Caco-2 (cell line): Measurements from ENCODE around the gene CDH16. TPM values are rescaled to one million over a fixed set of nuclear protein-coding genes. Genes with fewer than 3 reads are reported as not detected.

ENCODE experiments used
- BruUV-seq: library from RNA; stranded (reverse); fragments of 400-500 nt; replicated peaks from 2 replicates; lab custom pipeline; 2021; lab: Mats Ljungman, UMichigan
- CTCF ChIA-PET: fragments of 300-600 bp; sonication (Branson Sonifier 250); formaldehyde crosslinking; loops from one replicate; lab custom pipeline; 2022; ENCODE audit warnings: antibody characterized with exemption; lab: Charles Lee
- POLR2A ChIA-PET: fragments of 300-600 bp; sonication (Branson Sonifier 250); formaldehyde crosslinking; loops from one replicate; lab custom pipeline; 2022; ENCODE audit warnings: antibody characterized with exemption; lab: Charles Lee
- DNase-seq, 2 experiments: peaks; one replicate each; pipeline versions ENCODE4 v3.0.0 to v3.0.0-alpha.2; 2020 to 2022
- H3K27me3 ChIP-seq: replicated peaks from 2 replicates; pipeline ENCODE4 v1.6.0; 2011; ENCODE audit warnings: low read length; ENCODE audit not compliant: control insufficient read depth, insufficient read depth
- H3K36me3 ChIP-seq: 2 replicates; pipeline ENCODE4 v1.5.1; 2011; ENCODE audit warnings: low read length; ENCODE audit not compliant: control insufficient read depth, insufficient read depth
- H3K4me1 ChIP-seq: fragments of 250-450 bp; sonication (Bioruptor Pico); 2 replicates; pipeline ENCODE4 v1.5.1; 2020; ENCODE audit warnings: mild to moderate bottlenecking
- H3K4me3 ChIP-seq: 2 replicates; pipeline ENCODE4 v1.5.1; 2011; ENCODE audit warnings: low read depth, mild to moderate bottlenecking, control low read depth, low read length
- H3K9me3 ChIP-seq: fragments of 250-450 bp; sonication (Bioruptor Pico); 2 replicates; pipeline ENCODE4 v1.5.1; 2020; ENCODE audit warnings: mild to moderate bottlenecking, moderate library complexity
- H3K27ac Mint-ChIP-seq: one replicate; pipeline ENCODE4 v1.8.0; 2022; ENCODE audit warnings: mixed read lengths; ENCODE audit not compliant: unreplicated experiment
- H3K27me3 Mint-ChIP-seq: one replicate; pipeline ENCODE4 v1.8.0; 2022; ENCODE audit warnings: mixed read lengths; ENCODE audit not compliant: insufficient read depth, unreplicated experiment
- H3K36me3 Mint-ChIP-seq: one replicate; pipeline ENCODE4 v1.8.0; 2022; ENCODE audit warnings: mild to moderate bottlenecking, mixed read lengths; ENCODE audit not compliant: insufficient read depth, unreplicated experiment
- H3K4me1 Mint-ChIP-seq: one replicate; pipeline ENCODE4 v1.8.0; 2022; ENCODE audit warnings: low read depth, mixed read lengths; ENCODE audit not compliant: unreplicated experiment
- H3K4me3 Mint-ChIP-seq: one replicate; pipeline ENCODE4 v1.8.0; 2022; ENCODE audit warnings: mild to moderate bottlenecking, moderate library complexity, mixed read lengths; ENCODE audit not compliant: unreplicated experiment
- H3K9me3 Mint-ChIP-seq: one replicate; pipeline ENCODE4 v1.8.0; 2022; ENCODE audit warnings: mixed read lengths; ENCODE audit not compliant: unreplicated experiment
- intact Hi-C: fragments of 100-400 bp; cut with micrococcal nuclease; formaldehyde crosslinking; loops from one replicate; pipeline ENCODE4 v1.10.0; 2022; ENCODE audit not compliant: unreplicated experiment
- total RNA-seq: library from RNA; stranded (reverse); gene quantifications from 2 replicates; pipeline ENCODE4 v1.2.3, GENCODE V29; 2022
- TF ChIP-seq, protein P1 (sequence below), 2 experiments: fragments of 200-600 bp in 1 of 2; IDR thresholded peaks; 1 replicate in 1 of 2; 2 replicates in 1 of 2; pipeline versions ENCODE4 v1.5.1 to v1.8.0; 2011 to 2022; ENCODE audit warnings: antibody characterized with exemption in 1 of 2, control low read depth in 1 of 2, inconsistent platforms in 1 of 2, low read depth in 1 of 2, low read length in 1 of 2, mild to moderate bottlenecking in 1 of 2, moderate library complexity in 1 of 2; ENCODE audit not compliant: insufficient read depth in 1 of 2, severe bottlenecking in 1 of 2, unreplicated experiment in 1 of 2

Gene CDH16
- total RNA-seq, 1 experiment from 2014 or later = 0.48 TPM

DNA sequence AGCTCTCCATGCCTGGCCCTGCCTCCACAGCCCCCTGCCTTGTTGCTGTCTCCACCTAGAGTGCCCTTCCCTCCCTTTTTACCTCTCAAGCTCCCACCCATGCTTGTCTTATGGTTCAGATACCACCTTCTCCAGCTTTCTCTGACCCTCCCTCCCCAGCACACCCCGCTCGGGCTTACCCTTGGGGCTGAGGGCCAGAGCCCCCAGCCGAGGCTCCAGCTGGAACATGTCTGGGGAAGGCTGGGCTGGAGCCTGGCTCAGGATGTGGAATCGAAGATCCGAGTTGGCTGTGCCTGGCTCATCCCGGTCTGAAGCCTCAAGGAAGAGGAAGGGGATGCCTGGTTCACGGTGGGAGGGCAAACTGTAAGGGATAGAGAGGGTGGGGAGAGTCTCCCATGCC lies 3.6 kb downstream of the CDH16 start:
- TF ChIP-seq, protein P1, sequence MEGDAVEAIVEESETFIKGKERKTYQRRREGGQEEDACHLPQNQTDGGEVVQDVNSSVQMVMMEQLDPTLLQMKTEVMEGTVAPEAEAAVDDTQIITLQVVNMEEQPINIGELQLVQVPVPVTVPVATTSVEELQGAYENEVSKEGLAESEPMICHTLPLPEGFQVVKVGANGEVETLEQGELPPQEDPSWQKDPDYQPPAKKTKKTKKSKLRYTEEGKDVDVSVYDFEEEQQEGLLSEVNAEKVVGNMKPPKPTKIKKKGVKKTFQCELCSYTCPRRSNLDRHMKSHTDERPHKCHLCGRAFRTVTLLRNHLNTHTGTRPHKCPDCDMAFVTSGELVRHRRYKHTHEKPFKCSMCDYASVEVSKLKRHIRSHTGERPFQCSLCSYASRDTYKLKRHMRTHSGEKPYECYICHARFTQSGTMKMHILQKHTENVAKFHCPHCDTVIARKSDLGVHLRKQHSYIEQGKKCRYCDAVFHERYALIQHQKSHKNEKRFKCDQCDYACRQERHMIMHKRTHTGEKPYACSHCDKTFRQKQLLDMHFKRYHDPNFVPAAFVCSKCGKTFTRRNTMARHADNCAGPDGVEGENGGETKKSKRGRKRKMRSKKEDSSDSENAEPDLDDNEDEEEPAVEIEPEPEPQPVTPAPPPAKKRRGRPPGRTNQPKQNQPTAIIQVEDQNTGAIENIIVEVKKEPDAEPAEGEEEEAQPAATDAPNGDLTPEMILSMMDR (IDR thresholded peaks at IDR 0.05; ENCODE audit: insufficient read depth in 1 of 2, low read depth in 1 of 2, low read length in 1 of 2, severe bottlenecking in 1 of 2, unreplicated experiment in 1 of 2) = no peak
- Histone ChIP-seq H3K4me3 (no peak overlapping the region), H3K27me3 (no peaks in the 10 kb centered on the region), H3K36me3 (no peaks in the 10 kb centered on the region), H3K9me3 (no peaks in the 10 kb centered on the region), H3K4me1 (0 out of 2 replicates have a peak, but pooled peaks cover 5% of the 10 kb centered on the region)
- no peaks in the 10 kb centered on the region for H3K4me1 Mint-ChIP-seq
- H3K9me3 Mint-ChIP-seq = no peaks in the 10 kb centered on the region
- no peaks in the 10 kb centered on the region for H3K27me3 Mint-ChIP-seq
- CTCF ChIA-PET = no interaction called here
- H3K4me3 Mint-ChIP-seq = no peak overlapping the region
- POLR2A ChIA-PET = no interaction called here
- H3K27ac Mint-ChIP-seq = no peak overlapping the region
- no TSS peak for BruUV-seq
- intact Hi-C loops = no loop called here
- DNase-seq = no peak
- H3K36me3 Mint-ChIP-seq = no peaks in the 10 kb centered on the region

DNA sequence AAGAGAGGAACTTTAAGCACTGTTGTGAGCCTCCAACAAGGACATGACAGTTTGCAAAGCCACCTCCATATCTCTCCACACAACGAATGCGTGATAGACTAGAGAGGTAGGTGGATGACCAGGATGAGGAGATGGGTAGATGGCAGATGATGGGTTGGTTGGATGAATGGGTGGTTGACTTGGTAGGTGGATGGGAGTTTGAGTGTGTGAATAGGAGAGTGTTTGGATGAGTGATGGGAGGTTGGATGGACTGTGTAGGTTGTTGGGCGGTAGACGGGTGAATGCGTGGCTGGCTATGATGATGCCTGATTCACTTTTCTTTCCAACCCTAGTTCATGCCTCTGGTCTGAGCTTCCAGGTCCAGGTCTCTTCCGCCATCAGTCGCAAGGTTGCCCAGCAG lies 4.1 kb downstream of the CDH16 start:
- DNase-seq = no peak
- Mint-ChIP-seq H3K4me3 (no peak overlapping the region), H3K36me3 (no peaks in the 10 kb centered on the region), H3K27ac (no peak overlapping the region), H3K9me3 (no peaks in the 10 kb centered on the region), H3K27me3 (no peaks in the 10 kb centered on the region), H3K4me1 (no peaks in the 10 kb centered on the region)
- no TSS peak for BruUV-seq
- TF ChIP-seq, protein P1 (IDR thresholded peaks at IDR 0.05; ENCODE audit: insufficient read depth in 1 of 2, low read depth in 1 of 2, low read length in 1 of 2, severe bottlenecking in 1 of 2, unreplicated experiment in 1 of 2) = no peak
- CTCF ChIA-PET = no interaction called here
- Histone ChIP-seq H3K36me3 (no peaks in the 10 kb centered on the region), H3K4me1 (0 out of 2 replicates have a peak, but pooled peaks cover 5% of the 10 kb centered on the region), H3K4me3 (no peak overlapping the region), H3K27me3 (no peaks in the 10 kb centered on the region), H3K9me3 (no peaks in the 10 kb centered on the region)
- POLR2A ChIA-PET = no interaction called here
- intact Hi-C loops = no loop called here

DNA sequence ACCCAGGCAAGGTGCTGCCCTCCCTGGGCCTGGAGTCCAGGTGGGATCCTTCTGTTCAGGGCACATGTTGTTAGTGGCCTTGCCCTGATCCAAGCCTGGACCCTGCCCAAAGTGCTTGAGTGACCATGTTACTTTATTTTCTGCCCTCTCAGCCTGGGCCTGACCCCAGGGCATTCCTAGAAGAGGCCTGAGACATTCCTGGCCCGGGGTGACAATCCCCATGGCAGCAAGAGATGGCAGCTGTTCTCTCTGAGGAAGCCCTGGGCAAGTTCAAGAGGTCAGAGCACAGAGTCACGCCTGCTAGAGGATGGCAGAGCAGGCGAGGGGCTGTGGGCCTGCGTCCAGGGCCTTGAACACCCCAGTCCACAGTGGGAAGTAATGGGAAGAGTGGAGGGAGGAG lies 5.0 kb downstream of the CDH16 start:
- intact Hi-C loops = no loop called here
- Mint-ChIP-seq H3K27ac (no peak overlapping the region), H3K36me3 (no peaks in the 10 kb centered on the region), H3K27me3 (no peaks in the 10 kb centered on the region), H3K4me1 (no peaks in the 10 kb centered on the region), H3K9me3 (no peaks in the 10 kb centered on the region), H3K4me3 (no peak overlapping the region)
- CTCF ChIA-PET = no interaction called here
- no peaks in the 10 kb centered on the region for H3K36me3 ChIP-seq
- H3K27me3 ChIP-seq = no peaks in the 10 kb centered on the region
- no peak overlapping the region for H3K4me3 ChIP-seq
- TF ChIP-seq, protein P1 (IDR thresholded peaks at IDR 0.05; ENCODE audit: insufficient read depth in 1 of 2, low read depth in 1 of 2, low read length in 1 of 2, severe bottlenecking in 1 of 2, unreplicated experiment in 1 of 2) = no peak
- 0 out of 2 replicates have a peak, but pooled peaks cover 5% of the 10 kb centered on the region for H3K4me1 ChIP-seq
- DNase-seq = no peak
- no peaks in the 10 kb centered on the region for H3K9me3 ChIP-seq
- BruUV-seq = no TSS peak
- POLR2A ChIA-PET = no interaction called here
